Measurements from ENCODE around the gene BTC. TPM values are rescaled to one million over a fixed set of nuclear protein-coding genes. Genes with fewer than 3 reads are reported as not detected.

BTC gene
- total RNA-seq, 1 donor from 2014 or later: 0.20 TPM

DNA sequence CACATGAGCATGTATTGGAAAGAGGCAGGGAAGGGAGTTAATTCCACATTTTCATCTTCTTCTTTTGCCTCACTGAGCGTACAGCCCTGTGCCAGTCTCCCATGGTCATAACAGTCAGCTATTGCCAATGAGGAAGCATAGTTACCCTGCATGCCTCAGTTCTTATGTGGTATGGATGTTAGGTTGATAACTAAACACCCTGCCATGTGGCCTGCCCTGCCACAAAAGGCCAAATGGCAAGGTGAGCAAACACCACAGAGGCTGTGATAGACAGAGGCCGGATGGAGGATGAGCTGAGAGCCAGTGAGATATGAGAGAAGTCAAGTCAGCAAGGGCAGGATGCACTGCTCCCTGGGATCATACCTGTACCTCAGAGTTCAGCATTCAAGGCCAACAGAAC, 59.3 kb downstream of the BTC start:
- H3K27me3 Mint-ChIP-seq (ENCODE audit: low read depth, unreplicated experiment): no peaks in the 10 kb centered on the region
- no peak overlapping the region for H3K4me3 Mint-ChIP-seq (ENCODE audit: unreplicated experiment)
- peaks cover 2% of the 10 kb centered on the region for H3K27me3 ChIP-seq (ENCODE audit: insufficient read depth, low read length)
- H3K79me2 ChIP-seq (ENCODE audit: insufficient read depth, low read length): no peaks in the 10 kb centered on the region
- H3K9me3 ChIP-seq (ENCODE audit: insufficient read depth, low read depth, low read length): no peaks in the 10 kb centered on the region
- H3K27ac Mint-ChIP-seq (ENCODE audit: unreplicated experiment): no peak overlapping the region
- no peak overlapping the region for H3K27ac ChIP-seq (ENCODE audit: low read depth, low read length)
- H3K4me1 Mint-ChIP-seq (ENCODE audit: low read depth, unreplicated experiment): no peaks in the 10 kb centered on the region
- no peak for DNase-seq (ENCODE audit: low read depth)
- H3K36me3 Mint-ChIP-seq (ENCODE audit: low read depth, unreplicated experiment): no peaks in the 10 kb centered on the region
- H3K9ac ChIP-seq (ENCODE audit: low read length): no peak overlapping the region
- no peak overlapping the region for H3K4me2 ChIP-seq (ENCODE audit: low read length)
- H3K4me1 ChIP-seq (ENCODE audit: insufficient read depth, low read length): no peaks in the 10 kb centered on the region
- no peak overlapping the region for H3K4me3 ChIP-seq (ENCODE audit: insufficient read depth, low read depth, low read length)
- H2AFZ ChIP-seq (ENCODE audit: low read depth, low read length): no peak overlapping the region
- TF ChIP-seq EZH2 (IDR thresholded peaks at IDR 0.05; ENCODE audit: insufficient read depth, low read length): no peak
- TF ChIP-seq, protein P1, sequence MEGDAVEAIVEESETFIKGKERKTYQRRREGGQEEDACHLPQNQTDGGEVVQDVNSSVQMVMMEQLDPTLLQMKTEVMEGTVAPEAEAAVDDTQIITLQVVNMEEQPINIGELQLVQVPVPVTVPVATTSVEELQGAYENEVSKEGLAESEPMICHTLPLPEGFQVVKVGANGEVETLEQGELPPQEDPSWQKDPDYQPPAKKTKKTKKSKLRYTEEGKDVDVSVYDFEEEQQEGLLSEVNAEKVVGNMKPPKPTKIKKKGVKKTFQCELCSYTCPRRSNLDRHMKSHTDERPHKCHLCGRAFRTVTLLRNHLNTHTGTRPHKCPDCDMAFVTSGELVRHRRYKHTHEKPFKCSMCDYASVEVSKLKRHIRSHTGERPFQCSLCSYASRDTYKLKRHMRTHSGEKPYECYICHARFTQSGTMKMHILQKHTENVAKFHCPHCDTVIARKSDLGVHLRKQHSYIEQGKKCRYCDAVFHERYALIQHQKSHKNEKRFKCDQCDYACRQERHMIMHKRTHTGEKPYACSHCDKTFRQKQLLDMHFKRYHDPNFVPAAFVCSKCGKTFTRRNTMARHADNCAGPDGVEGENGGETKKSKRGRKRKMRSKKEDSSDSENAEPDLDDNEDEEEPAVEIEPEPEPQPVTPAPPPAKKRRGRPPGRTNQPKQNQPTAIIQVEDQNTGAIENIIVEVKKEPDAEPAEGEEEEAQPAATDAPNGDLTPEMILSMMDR (IDR thresholded peaks at IDR 0.05; ENCODE audit: insufficient read depth, low read depth, low read length): no peak
- no peaks in the 10 kb centered on the region for H3K9me3 Mint-ChIP-seq (ENCODE audit: unreplicated experiment)
- FAIRE-seq: no peak
- no peaks in the 10 kb centered on the region for H3K36me3 ChIP-seq (ENCODE audit: insufficient read depth, low read length)
- no peaks in the 10 kb centered on the region for H4K20me1 ChIP-seq (ENCODE audit: insufficient read depth, low read length)

DNA sequence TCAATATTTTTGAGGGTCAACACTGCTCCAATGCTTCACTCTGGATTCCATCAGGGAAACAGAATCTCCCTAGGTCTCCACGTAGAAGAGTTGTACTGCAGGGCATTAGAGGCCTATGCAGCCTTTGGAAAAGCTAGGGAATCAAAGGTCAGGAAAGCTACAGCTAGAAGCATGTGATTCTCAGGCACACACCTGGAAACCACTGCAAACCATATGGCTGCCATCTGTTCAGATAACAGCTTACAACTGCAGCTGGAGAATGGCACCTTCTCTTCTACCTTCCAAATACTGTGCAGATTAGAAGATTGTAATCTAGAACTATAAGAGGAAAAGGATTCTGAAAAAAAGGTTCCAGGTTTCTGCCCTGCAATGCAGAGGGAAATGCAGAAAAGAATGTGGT, 60.6 kb downstream of the BTC start:
- Histone ChIP-seq H3K4me3 (ENCODE audit: insufficient read depth, low read depth, low read length) (no peak overlapping the region), H2AFZ (ENCODE audit: low read depth, low read length) (no peak overlapping the region), H3K27me3 (ENCODE audit: insufficient read depth, low read length) (peaks cover 2% of the 10 kb centered on the region), H3K36me3 (ENCODE audit: insufficient read depth, low read length) (no peaks in the 10 kb centered on the region), H3K4me2 (ENCODE audit: low read length) (no peak overlapping the region), H3K27ac (ENCODE audit: low read depth, low read length) (no peak overlapping the region), H3K9ac (ENCODE audit: low read length) (no peak overlapping the region), H3K9me3 (ENCODE audit: insufficient read depth, low read depth, low read length) (no peaks in the 10 kb centered on the region), H3K4me1 (ENCODE audit: insufficient read depth, low read length) (no peaks in the 10 kb centered on the region), H3K79me2 (ENCODE audit: insufficient read depth, low read length) (no peaks in the 10 kb centered on the region), H4K20me1 (ENCODE audit: insufficient read depth, low read length) (no peaks in the 10 kb centered on the region)
- Mint-ChIP-seq H3K4me1 (ENCODE audit: low read depth, unreplicated experiment) (no peaks in the 10 kb centered on the region), H3K36me3 (ENCODE audit: low read depth, unreplicated experiment) (no peaks in the 10 kb centered on the region), H3K27ac (ENCODE audit: unreplicated experiment) (no peak overlapping the region), H3K4me3 (ENCODE audit: unreplicated experiment) (no peak overlapping the region), H3K27me3 (ENCODE audit: low read depth, unreplicated experiment) (no peaks in the 10 kb centered on the region), H3K9me3 (ENCODE audit: unreplicated experiment) (no peaks in the 10 kb centered on the region)
- no peak for FAIRE-seq
- no peak for DNase-seq (ENCODE audit: low read depth)
- no peak for TF ChIP-seq EZH2 (IDR thresholded peaks at IDR 0.05; ENCODE audit: insufficient read depth, low read length)
- TF ChIP-seq, protein P1 (IDR thresholded peaks at IDR 0.05; ENCODE audit: insufficient read depth, low read depth, low read length): no peak

DNA sequence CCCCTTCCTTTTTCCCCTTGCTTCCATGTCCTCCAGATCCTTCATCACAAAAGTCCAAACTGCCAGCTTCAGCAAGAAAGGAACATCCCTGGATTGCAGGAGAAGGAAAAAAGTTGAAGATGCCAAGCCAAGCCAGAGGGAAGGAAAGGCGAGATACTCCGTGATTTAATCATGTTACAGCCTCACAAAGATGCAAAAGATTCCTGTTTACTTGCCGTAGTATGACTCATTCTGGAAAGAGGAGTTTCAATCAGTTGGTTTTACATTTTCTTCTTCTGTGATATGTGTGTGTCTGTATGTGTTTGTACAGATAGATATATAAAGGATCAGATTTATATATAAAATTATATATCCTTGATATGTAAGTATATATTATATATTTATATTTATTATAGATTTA, 69.3 kb downstream of the BTC start:
- Histone ChIP-seq H3K27me3 (ENCODE audit: insufficient read depth, low read length) (no peaks in the 10 kb centered on the region), H3K79me2 (ENCODE audit: insufficient read depth, low read length) (no peaks in the 10 kb centered on the region), H3K36me3 (ENCODE audit: insufficient read depth, low read length) (no peaks in the 10 kb centered on the region), H3K4me2 (ENCODE audit: low read length) (no peak overlapping the region), H3K4me3 (ENCODE audit: insufficient read depth, low read depth, low read length) (no peak overlapping the region), H3K27ac (ENCODE audit: low read depth, low read length) (no peak overlapping the region), H3K4me1 (ENCODE audit: insufficient read depth, low read length) (no peaks in the 10 kb centered on the region), H3K9me3 (ENCODE audit: insufficient read depth, low read depth, low read length) (no peaks in the 10 kb centered on the region), H3K9ac (ENCODE audit: low read length) (no peak overlapping the region), H4K20me1 (ENCODE audit: insufficient read depth, low read length) (no peaks in the 10 kb centered on the region), H2AFZ (ENCODE audit: low read depth, low read length) (no peak overlapping the region)
- no peaks in the 10 kb centered on the region for H3K36me3 Mint-ChIP-seq (ENCODE audit: low read depth, unreplicated experiment)
- TF ChIP-seq, protein P1 (IDR thresholded peaks at IDR 0.05; ENCODE audit: insufficient read depth, low read depth, low read length): no peak
- no peaks in the 10 kb centered on the region for H3K27me3 Mint-ChIP-seq (ENCODE audit: low read depth, unreplicated experiment)
- FAIRE-seq (no peak), DNase-seq (ENCODE audit: low read depth) (no peak)
- no peaks in the 10 kb centered on the region for H3K9me3 Mint-ChIP-seq (ENCODE audit: unreplicated experiment)
- H3K27ac Mint-ChIP-seq (ENCODE audit: unreplicated experiment): no peak overlapping the region
- no peak overlapping the region for H3K4me3 Mint-ChIP-seq (ENCODE audit: unreplicated experiment)
- H3K4me1 Mint-ChIP-seq (ENCODE audit: low read depth, unreplicated experiment): peaks cover 4% of the 10 kb centered on the region

Data from astrocyte (in vitro differentiated cells and primary cell).